Natural killer cell treated with Interleukin-12 subunit alpha and Interleukin-12 subunit beta and Interleukin-15 and Interleukin-18, amount 100 ng/mL, for 72 hours (primary cell): ENCODE measurements around the gene TSKS. TPM values are rescaled to one million over a fixed set of nuclear protein-coding genes. Genes with fewer than 3 reads are reported as not detected.

Experiments used
- ATAC-seq, 2 donors: fragments of 150-1000 bp; cut with Tn5 transposase in 1 of 2; sonication (Bioruptor Pico), chemical (Tn5 transposase) in 1 of 2; 2 replicates each; pipeline ENCODE4 v1.10.0; 2021
- DNase-seq: peaks from one replicate; pipeline ENCODE4 v3.0.0; 2022; ENCODE audit warnings: low spot score
- H3K27ac Mint-ChIP-seq, 2 donors: 1 replicate in 1 of 2; 2 replicates in 1 of 2; pipeline ENCODE4 v1.8.0; 2022; ENCODE audit warnings: mixed read lengths in 2 of 2, mild to moderate bottlenecking in 1 of 2, moderate library complexity in 1 of 2
- H3K27me3 Mint-ChIP-seq, 2 donors: 1 replicate in 1 of 2; 2 replicates in 1 of 2; pipeline ENCODE4 v1.8.0; 2022; ENCODE audit warnings: mixed read lengths in 2 of 2
- H3K36me3 Mint-ChIP-seq: one replicate; pipeline ENCODE4 v1.8.0; 2022; ENCODE audit warnings: mixed read lengths
- H3K4me1 Mint-ChIP-seq, 2 donors: 1 replicate in 1 of 2; 2 replicates in 1 of 2; pipeline ENCODE4 v1.8.0; 2022; ENCODE audit warnings: low read depth in 2 of 2, mixed read lengths in 2 of 2, mild to moderate bottlenecking in 1 of 2
- H3K4me3 Mint-ChIP-seq: one replicate; pipeline ENCODE4 v1.8.0; 2022; ENCODE audit warnings: mixed read lengths
- H3K9me3 Mint-ChIP-seq: 2 replicates; pipeline ENCODE4 v1.8.0; 2022; ENCODE audit warnings: mixed read lengths
- total RNA-seq, 2 donors: library from RNA; stranded (reverse); gene quantifications; one replicate each; pipeline ENCODE4 v1.2.3, GENCODE V29; 2022

The TSKS gene
- total RNA-seq, 2 donors from 2014 or later = 0.38 to 0.53 TPM

DNA sequence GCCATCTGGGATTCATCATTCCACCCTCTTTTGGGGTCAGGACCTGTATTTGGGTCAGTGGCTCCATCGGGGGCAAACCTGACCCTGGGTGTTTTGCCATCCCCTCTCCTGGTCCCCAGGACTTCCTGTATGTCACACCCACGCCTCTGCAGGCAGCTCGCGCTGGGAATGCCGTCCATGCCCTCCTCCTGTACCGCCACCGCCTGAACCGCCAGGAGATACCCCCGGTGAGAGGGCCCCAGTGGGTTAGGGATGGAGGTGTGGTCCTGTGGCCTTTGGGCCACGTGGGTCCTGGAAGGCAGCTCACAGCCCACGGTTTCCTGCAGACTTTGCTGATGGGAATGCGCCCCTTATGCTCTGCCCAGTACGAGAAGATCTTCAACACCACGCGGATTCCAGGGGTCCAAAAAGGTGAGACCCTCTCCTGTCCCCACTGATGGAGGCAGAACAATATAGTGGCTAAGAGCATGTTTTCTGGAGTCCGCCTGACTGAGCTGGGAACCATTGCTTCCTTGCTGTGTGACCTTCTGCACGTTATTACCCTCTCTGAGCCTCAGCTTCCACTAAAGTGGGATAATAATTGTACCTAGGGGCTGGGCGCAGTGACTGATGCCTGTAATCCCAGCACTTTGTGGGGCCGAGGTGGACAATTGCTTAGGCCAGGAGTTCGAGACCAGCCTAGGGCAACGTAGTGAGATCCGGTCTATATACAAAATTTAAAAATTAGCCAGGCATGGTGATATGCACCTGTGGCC is 58.0 kb downstream of the TSKS start:
- DNase-seq = no peak
- H3K27ac Mint-ChIP-seq = no peak overlapping the region
- no peaks in the 10 kb centered on the region for H3K4me1 Mint-ChIP-seq
- H3K4me3 Mint-ChIP-seq = no peak overlapping the region
- ATAC-seq = no peak
- H3K9me3 Mint-ChIP-seq = no peaks in the 10 kb centered on the region
- H3K27me3 Mint-ChIP-seq = peaks cover 0 to 2% of the 10 kb centered on the region in 2 donors
- no peaks in the 10 kb centered on the region for H3K36me3 Mint-ChIP-seq

DNA sequence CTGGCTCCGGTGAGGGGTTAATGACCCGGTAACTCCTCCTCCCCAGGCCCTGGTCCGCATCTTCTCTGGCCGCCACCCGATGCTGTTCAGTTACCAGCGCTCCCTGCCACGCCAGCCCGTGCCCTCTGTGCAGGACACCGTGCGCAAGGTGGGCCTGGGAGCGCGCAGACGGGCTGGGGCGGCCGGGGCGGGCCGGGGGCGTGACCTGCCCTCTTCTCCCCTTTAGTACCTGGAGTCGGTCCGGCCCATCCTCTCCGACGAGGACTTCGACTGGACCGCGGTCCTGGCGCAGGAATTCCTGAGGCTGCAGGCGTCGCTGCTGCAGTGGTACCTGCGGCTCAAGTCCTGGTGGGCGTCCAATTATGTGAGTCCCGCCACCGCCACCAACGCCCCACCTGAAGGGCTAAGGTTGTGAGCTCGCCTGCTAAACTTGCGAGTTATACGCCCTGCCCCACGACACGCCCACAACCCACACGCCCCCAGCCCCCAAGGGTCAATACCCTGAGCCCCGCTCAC is 61.8 kb downstream of the TSKS start:
- no peaks in the 10 kb centered on the region for H3K9me3 Mint-ChIP-seq
- no peak for ATAC-seq

DNA sequence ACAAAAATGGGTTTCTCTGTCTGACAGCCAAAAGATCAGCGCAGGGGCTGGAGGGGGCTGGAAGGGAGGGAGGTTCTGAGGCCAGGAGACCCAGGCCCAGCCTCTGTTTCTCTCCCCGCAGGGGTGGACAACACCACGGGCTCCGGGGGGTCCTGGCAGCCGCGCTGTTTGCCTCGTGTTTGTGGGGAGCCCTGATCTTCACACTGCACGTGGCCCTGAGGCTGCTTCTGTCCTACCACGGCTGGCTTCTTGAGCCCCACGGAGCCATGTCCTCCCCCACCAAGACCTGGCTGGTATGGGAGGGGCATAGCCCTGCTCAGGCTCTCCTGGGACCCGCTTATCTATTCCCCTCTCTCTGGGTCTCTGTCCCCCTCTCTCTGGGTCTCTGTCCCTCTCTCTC is 62.5 kb downstream of the TSKS start:
- H3K36me3 Mint-ChIP-seq = no peaks in the 10 kb centered on the region
- peak; percentile 50 to 54 for ATAC-seq

More for the DNA sequence above, 61.8 kb downstream of the TSKS start:
- H3K27ac Mint-ChIP-seq = no peak overlapping the region
- no peak overlapping the region for H3K4me3 Mint-ChIP-seq
- no peaks in the 10 kb centered on the region for H3K4me1 Mint-ChIP-seq
- DNase-seq = no peak
- no peaks in the 10 kb centered on the region for H3K27me3 Mint-ChIP-seq
- no peaks in the 10 kb centered on the region for H3K36me3 Mint-ChIP-seq

GRCh38 chr19:49699364-49699763 is 63.7 kb downstream of the TSKS start:
- Mint-ChIP-seq H3K36me3 (no peaks in the 10 kb centered on the region), H3K4me3 (no peak overlapping the region), H3K27me3 (no peaks in the 10 kb centered on the region), H3K27ac (no peak overlapping the region), H3K9me3 (no peaks in the 10 kb centered on the region), H3K4me1 (no peaks in the 10 kb centered on the region)
- ATAC-seq = no peak
- DNase-seq = no peak

More for the DNA sequence above, 62.5 kb downstream of the TSKS start:
- Mint-ChIP-seq H3K27me3 (no peaks in the 10 kb centered on the region), H3K27ac (no peak overlapping the region), H3K9me3 (no peaks in the 10 kb centered on the region), H3K4me1 (no peaks in the 10 kb centered on the region), H3K4me3 (no peak overlapping the region)
- no peak for DNase-seq

DNA sequence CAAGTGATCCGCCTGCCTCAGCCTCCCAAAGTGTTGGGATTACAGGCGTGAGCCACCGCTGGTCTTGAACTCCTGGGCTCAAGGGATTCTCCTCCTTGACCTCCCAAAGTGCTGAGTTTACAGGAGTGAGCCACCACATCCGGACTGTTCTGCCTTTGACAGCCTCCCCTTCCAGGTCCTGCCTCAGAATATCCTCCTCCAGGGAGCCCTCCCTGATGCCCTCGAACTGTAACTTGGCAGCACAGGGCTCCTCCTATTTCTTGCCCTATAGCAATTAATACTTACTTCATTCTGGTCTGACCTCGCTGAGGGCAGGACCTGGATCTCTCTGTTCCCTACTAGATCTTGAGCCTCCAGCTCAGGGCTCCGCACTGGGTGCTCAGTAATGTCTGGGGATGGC is 66.2 kb downstream of the TSKS start:
- H3K36me3 Mint-ChIP-seq = no peaks in the 10 kb centered on the region
- no peak overlapping the region for H3K27ac Mint-ChIP-seq
- no peaks in the 10 kb centered on the region for H3K9me3 Mint-ChIP-seq
- H3K4me3 Mint-ChIP-seq = no peak overlapping the region
- DNase-seq = no peak
- no peak for ATAC-seq
- no peaks in the 10 kb centered on the region for H3K4me1 Mint-ChIP-seq
- H3K27me3 Mint-ChIP-seq = peaks cover 0 to 4% of the 10 kb centered on the region in 2 donors

GRCh38 chr19:49696115-49696514 is 67.0 kb downstream of the TSKS start:
- H3K27me3 Mint-ChIP-seq = peaks cover under 1 to 4% of the 10 kb centered on the region in 2 donors
- no peak overlapping the region for H3K27ac Mint-ChIP-seq
- H3K4me3 Mint-ChIP-seq = no peak overlapping the region
- ATAC-seq (no peak), DNase-seq (no peak)
- H3K9me3 Mint-ChIP-seq = no peaks in the 10 kb centered on the region
- H3K36me3 Mint-ChIP-seq = no peaks in the 10 kb centered on the region
- H3K4me1 Mint-ChIP-seq = peaks cover 0 to under 1% of the 10 kb centered on the region in 2 donors

- H3K9me3 Mint-ChIP-seq = no peaks in the 10 kb centered on the region
- peaks cover 4% of the 10 kb centered on the region for H3K36me3 Mint-ChIP-seq
- no peak overlapping the region for H3K4me3 Mint-ChIP-seq
- H3K27ac Mint-ChIP-seq = no peak overlapping the region
- H3K27me3 Mint-ChIP-seq = peaks cover 9 to 11% of the 10 kb centered on the region in 2 donors
- H3K4me1 Mint-ChIP-seq = peaks cover 13 to 15% of the 10 kb centered on the region in 2 donors
- ATAC-seq = no peak
- no peak for DNase-seq
Measured at GRCh38 chr19:49692147-49692506, 71.0 kb downstream of the TSKS start.

DNA sequence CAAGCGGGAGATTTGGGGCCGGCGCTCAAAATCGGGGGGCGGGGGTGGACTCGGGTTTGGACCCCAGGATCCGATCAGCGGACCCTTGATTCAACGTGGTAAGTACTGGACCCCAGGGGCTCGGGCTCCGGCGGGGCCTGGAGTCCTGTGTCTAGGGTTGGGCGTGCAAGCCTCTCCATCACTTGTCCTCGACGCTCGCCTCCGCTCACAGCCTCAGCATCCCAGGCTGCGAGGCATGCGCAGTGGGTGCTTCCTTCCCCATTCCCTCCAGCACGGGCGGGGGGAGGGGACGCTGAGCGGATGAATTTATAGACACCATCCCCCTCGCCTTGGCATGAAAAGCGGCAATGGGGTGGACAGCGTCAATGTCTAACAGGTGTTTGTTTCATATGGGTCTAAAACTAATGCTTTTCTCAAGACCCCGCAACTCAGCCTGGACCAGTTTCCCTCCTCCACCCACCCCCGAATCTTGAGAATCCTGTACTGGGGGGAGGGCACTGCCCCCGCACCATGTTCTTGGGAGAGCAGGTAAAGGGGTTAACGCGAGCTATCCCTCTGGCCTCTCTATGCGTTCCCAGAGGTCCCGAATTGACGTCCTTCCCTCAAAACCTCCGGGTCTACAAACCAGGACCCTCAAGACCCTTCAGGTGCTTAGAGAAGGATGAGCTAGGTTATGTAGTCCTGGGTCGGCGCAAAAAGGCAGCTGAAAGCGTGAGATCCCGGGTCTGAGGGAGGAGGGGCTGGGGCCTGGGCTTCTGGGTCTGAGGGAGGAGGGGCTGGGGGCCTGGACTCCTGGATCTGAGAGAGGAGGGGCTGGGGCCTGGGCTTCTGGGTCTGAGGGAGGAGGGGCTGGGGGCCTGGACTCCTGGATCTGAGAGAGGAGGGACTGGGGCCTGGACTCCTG is 71.6 kb downstream of the TSKS start:
- DNase-seq (no peak), ATAC-seq (peak in 1 of 2 donors; percentile 36)
- Mint-ChIP-seq H3K4me3 (peak overlapping the region; percentile 76), H3K4me1 (peaks cover 13 to 15% of the 10 kb centered on the region in 2 donors), H3K36me3 (peaks cover 4% of the 10 kb centered on the region), H3K27ac (peak overlapping the region in 1 of 2 donors; percentile 47), H3K9me3 (no peaks in the 10 kb centered on the region), H3K27me3 (peaks cover 9 to 11% of the 10 kb centered on the region in 2 donors)

DNA sequence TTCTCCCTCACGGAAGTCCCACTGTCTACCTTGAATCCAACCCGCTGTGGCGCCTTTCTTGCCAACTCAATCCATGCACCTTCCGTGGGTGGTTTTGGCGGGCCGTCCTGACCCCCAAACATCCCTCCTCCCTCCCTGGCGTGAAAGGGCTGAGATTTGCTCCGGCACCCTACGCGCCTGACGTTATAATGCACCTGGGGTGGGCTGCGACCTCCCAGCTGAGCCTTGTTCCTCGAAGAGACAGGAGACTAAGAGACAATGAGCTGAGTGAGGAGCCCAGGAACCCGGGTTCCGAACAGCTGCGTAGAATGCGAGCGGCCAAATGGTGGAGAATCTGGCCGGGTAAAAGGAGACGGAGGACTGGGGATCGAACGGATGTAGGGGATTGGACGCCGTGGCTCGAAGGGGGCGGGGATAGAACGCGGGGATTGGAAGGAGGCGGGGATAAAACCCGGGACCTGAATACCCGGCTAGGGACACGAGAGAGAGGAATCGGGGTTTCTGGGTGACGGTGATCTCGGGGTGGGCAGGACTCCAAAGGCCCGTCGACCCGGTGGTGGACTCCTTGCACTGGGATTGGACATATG is 72.4 kb downstream of the TSKS start, which contains the start of gene CPT1C:
TSS of gene CPT1C (plus strand) at position 461 of the 587 bp plus-strand sequence. CDS start 1,137 bp downstream, outside the sequence.
- Mint-ChIP-seq H3K4me3 (peak within 1 kb of the TSS; percentile 76), H3K36me3 (peaks cover 4% of the 10 kb centered on the region), H3K4me1 (peaks cover 13 to 16% of the 10 kb centered on the region in 2 donors), H3K27me3 (peaks cover 9 to 11% of the 10 kb centered on the region in 2 donors), H3K27ac (peak within 1 kb of the TSS; percentile 44 to 47), H3K9me3 (no peaks in the 10 kb centered on the region)
- ATAC-seq (peak; percentile 41 to 75), DNase-seq (no peak)

GRCh38 chr19:49690079-49690655 is 72.9 kb downstream of the TSKS start:
- Mint-ChIP-seq H3K4me3 (peak overlapping the region; percentile 76), H3K27ac (peak overlapping the region; percentile 44 to 47), H3K36me3 (peaks cover 8% of the 10 kb centered on the region), H3K27me3 (peaks cover 9 to 11% of the 10 kb centered on the region in 2 donors), H3K9me3 (no peaks in the 10 kb centered on the region), H3K4me1 (peaks cover 13 to 20% of the 10 kb centered on the region in 2 donors)
- DNase-seq = no peak
- ATAC-seq = peak in 1 of 2 donors; percentile 3

Other genes with a start within 250 kb of the TSKS start
- gene RCN3, start 235.3 kb downstream of the TSKS start, total RNA-seq = 1 to 10 TPM; 1.6 to 2.0 TPM
- 10 to 100 TPM; 70.6 to 75.2 TPM for gene NOSIP, start 182.8 kb downstream of the TSKS start, total RNA-seq
- 1 to 10 TPM in 1 of 2 donors, under 1 TPM in 1; 0.81 to 1.5 TPM for gene PRRG2, start 182.0 kb downstream of the TSKS start, total RNA-seq
- gene PRR12, start 172.1 kb downstream of the TSKS start, total RNA-seq = 10 to 100 TPM; 29.7 to 45.7 TPM
- gene RRAS, start 123.2 kb downstream of the TSKS start, total RNA-seq = 10 to 100 TPM in 1 of 2 donors, 1 to 10 TPM in 1; 4.1 to 10.4 TPM
- 100 to 1,000 TPM in 1 of 2 donors, 10 to 100 TPM in 1; 75.8 to 106 TPM for gene SCAF1, start 121.1 kb downstream of the TSKS start, total RNA-seq
- gene IRF3, start 97.4 kb downstream of the TSKS start, total RNA-seq = 100 to 1,000 TPM; 167 to 185 TPM
- 10 to 100 TPM; 45.9 to 98.0 TPM for gene BCL2L12, start 97.4 kb downstream of the TSKS start, total RNA-seq
- gene PRMT1, start 86.0 kb downstream of the TSKS start, total RNA-seq = 100 to 1,000 TPM; 268 to 457 TPM
- gene ADM5, start 73.7 kb downstream of the TSKS start, total RNA-seq = 10 to 100 TPM in 1 of 2 donors, 1 to 10 TPM in 1; 5.7 to 18.5 TPM
- gene CPT1C, start 72.2 kb downstream of the TSKS start, total RNA-seq = 1 to 10 TPM in 1 of 2 donors, under 1 TPM in 1; 0.52 to 2.7 TPM
- gene AP2A1, start 3.7 kb upstream of the TSKS start, total RNA-seq = 100 to 1,000 TPM; 131 to 142 TPM
- 10 to 100 TPM; 10.7 to 18.0 TPM for gene FUZ, start 50.0 kb upstream of the TSKS start, total RNA-seq
- 10 to 100 TPM; 48.0 to 64.6 TPM for gene MED25, start 55.0 kb upstream of the TSKS start, total RNA-seq
- 10 to 100 TPM; 64.6 to 78.0 TPM for gene PTOV1, start 87.9 kb upstream of the TSKS start, total RNA-seq
- 100 to 1,000 TPM; 146 to 205 TPM for gene PNKP, start 104.3 kb upstream of the TSKS start, total RNA-seq
- gene AKT1S1, start 114.0 kb upstream of the TSKS start, total RNA-seq = 10 to 100 TPM; 16.8 to 32.1 TPM
- 10 to 100 TPM; 26.0 to 34.0 TPM for gene TBC1D17, start 114.4 kb upstream of the TSKS start, total RNA-seq
- gene IL4I1, start 133.6 kb upstream of the TSKS start, total RNA-seq = 10 to 100 TPM in 1 of 2 donors, 1 to 10 TPM in 1; 2.4 to 15.1 TPM
- 10 to 100 TPM; 12.1 to 12.4 TPM for gene ATF5, start 165.9 kb upstream of the TSKS start, total RNA-seq
- gene NUP62, start 166.2 kb upstream of the TSKS start, total RNA-seq = 100 to 1,000 TPM; 109 to 187 TPM
- not detected for gene SIGLEC11, start 197.9 kb upstream of the TSKS start, total RNA-seq